Ascending aorta (tissue), 2 donors: ENCODE measurements around the gene STRAP. TPM values are rescaled to one million over a fixed set of nuclear protein-coding genes. Genes with fewer than 3 reads are reported as not detected.
A peak's percentile ranks its signal among the peaks of the same experiment; 100 is the strongest.

Experiments used
- DNase-seq, 2 donors: peaks; one replicate each; pipeline ENCODE4 v3.0.0-alpha.2; 2019; ENCODE audit warnings: low spot score in 2 of 2
- H3K27ac ChIP-seq, 2 donors: fragments of 200-600 bp; sonication (generic); one replicate each; pipeline ENCODE4 v1.5.1; 2016 to 2017; ENCODE audit warnings: mild to moderate bottlenecking in 1 of 2
- H3K27me3 ChIP-seq: fragments of 200-600 bp; sonication (generic); one replicate; pipeline ENCODE4 v1.5.1; 2017
- H3K36me3 ChIP-seq, 2 donors: fragments of 200-600 bp; sonication (generic); one replicate each; pipeline ENCODE4 v1.5.1; 2016
- H3K4me1 ChIP-seq, 2 donors: fragments of 200-600 bp; sonication (generic); one replicate each; pipeline ENCODE4 v1.5.1; 2016 to 2017; ENCODE audit warnings: mild to moderate bottlenecking in 1 of 2
- H3K4me3 ChIP-seq, 2 donors: fragments of 200-600 bp; sonication (generic); one replicate each; pipeline ENCODE4 v1.5.1; 2016 to 2017; ENCODE audit warnings: mild to moderate bottlenecking in 1 of 2
- H3K9me3 ChIP-seq, 2 donors: fragments of 200-600 bp; sonication (generic); one replicate each; pipeline ENCODE4 v1.5.1; 2016
- CTCF ChIP-seq, 3 experiments: fragments of 200-600 bp in 2 of 3; fragments of 450-650 bp in 1 of 3; sonication (generic) in 2 of 3; IDR thresholded peaks; one replicate each; pipeline ENCODE4 v1.5.1; 2016 to 2019; ENCODE audit warnings: antibody characterized with exemption in 3 of 3, mild to moderate bottlenecking in 1 of 3, moderate library complexity in 1 of 3
- intact Hi-C: fragments of 100-400 bp; cut with DNase I; formaldehyde crosslinking; loops from one replicate; pipeline ENCODE4 v1.15.1; 2023
- total RNA-seq: library from RNA; depleted of rRNA; stranded (reverse); fragments of >200 nt; gene quantifications from one replicate; pipeline ENCODE4 v1.1.0, GENCODE V29; 2016

STRAP gene
- total RNA-seq, 1 donor from 2014 or later = 17.1 TPM

- no peaks in the 10 kb centered on the region for H3K9me3 ChIP-seq
- no peak overlapping the region for H3K4me3 ChIP-seq
- no peaks in the 10 kb centered on the region for H3K36me3 ChIP-seq
- no peak for TF ChIP-seq CTCF (IDR thresholded peaks at IDR 0.05)
- no peaks in the 10 kb centered on the region for H3K27me3 ChIP-seq
- no peak for DNase-seq
- H3K4me1 ChIP-seq = peaks cover 0 to 9% of the 10 kb centered on the region in 2 donors
- intact Hi-C loops = no loop called here
- H3K27ac ChIP-seq = no peak overlapping the region
These were observed 40.1 kb upstream of the STRAP start for GRCh38 chr12:15842108-15842507.

- no peak for DNase-seq
- intact Hi-C loops = no loop called here
- no peak for TF ChIP-seq CTCF (IDR thresholded peaks at IDR 0.05)
These were observed 35.3 kb upstream of the STRAP start for GRCh38 chr12:15846887-15847286.

GRCh38 chr12:15848606-15849005 lies 33.6 kb upstream of the STRAP start:
- Histone ChIP-seq H3K27ac (no peak overlapping the region), H3K27me3 (no peaks in the 10 kb centered on the region), H3K4me3 (no peak overlapping the region), H3K36me3 (no peaks in the 10 kb centered on the region), H3K4me1 (peaks cover 0 to 12% of the 10 kb centered on the region in 2 donors), H3K9me3 (no peaks in the 10 kb centered on the region)
- intact Hi-C loops = no loop called here
- TF ChIP-seq CTCF (IDR thresholded peaks at IDR 0.05) = no peak
- DNase-seq = no peak

More at GRCh38 chr12:15846887-15847286, 35.3 kb upstream of the STRAP start:
- no peaks in the 10 kb centered on the region for H3K36me3 ChIP-seq
- peaks cover 0 to 12% of the 10 kb centered on the region in 2 donors for H3K4me1 ChIP-seq
- peak overlapping the region; percentile 18 to 39 for H3K27ac ChIP-seq
- no peak overlapping the region for H3K4me3 ChIP-seq
- no peaks in the 10 kb centered on the region for H3K9me3 ChIP-seq
- no peaks in the 10 kb centered on the region for H3K27me3 ChIP-seq

GRCh38 chr12:15851045-15851620 lies 31.1 kb upstream of the STRAP start:
- Histone ChIP-seq H3K36me3 (no peaks in the 10 kb centered on the region), H3K27ac (no peak overlapping the region), H3K4me1 (peaks cover 0 to 14% of the 10 kb centered on the region in 2 donors), H3K9me3 (no peaks in the 10 kb centered on the region), H3K4me3 (no peak overlapping the region), H3K27me3 (no peaks in the 10 kb centered on the region)
- intact Hi-C loops = loop anchor here (10.0 kb wide), 1 partner anchor 576 kb away; no protein-coding TSS in a partner anchor
- TF ChIP-seq CTCF (IDR thresholded peaks at IDR 0.05) = no peak
- no peak for DNase-seq

GRCh38 chr12:15851919-15852318 lies 30.3 kb upstream of the STRAP start:
- Histone ChIP-seq H3K27ac (no peak overlapping the region), H3K36me3 (no peaks in the 10 kb centered on the region), H3K4me3 (no peak overlapping the region), H3K9me3 (no peaks in the 10 kb centered on the region), H3K27me3 (no peaks in the 10 kb centered on the region), H3K4me1 (peaks cover 0 to 10% of the 10 kb centered on the region in 2 donors)
- intact Hi-C loops = loop anchor here (10.0 kb wide), 1 partner anchor 577 kb away; no protein-coding TSS in a partner anchor
- no peak for DNase-seq
- no peak for TF ChIP-seq CTCF (IDR thresholded peaks at IDR 0.05)
